ENCODE measurements around the gene GGA1.
"Not testable (repeated sequence)": the region's sequence is repeated elsewhere in the genome, so short reads cannot be mapped to it uniquely, and the experiment has no call there.

Gene GGA1

GRCh38 chr22:37601540-37602442 lies 6.8 kb upstream of the GGA1 start:
- Histone ChIP-seq H3K36me3 (ENCODE audit: insufficient read depth, low read length) (no peaks in the 10 kb centered on the region), H3K4me3 (ENCODE audit: low read depth in 1 of 2, low read length in 2 of 2) (no peak overlapping the region), H3K9me3 (ENCODE audit: low read length) (no peaks in the 10 kb centered on the region), H3K27me3 (ENCODE audit: control insufficient read depth in 1 of 2, insufficient read depth in 2 of 2, low read length in 2 of 2) (peaks cover 0 to 4% of the 10 kb centered on the region in 2 donors), H3K9ac (ENCODE audit: low read length) (no peak overlapping the region), H3K27ac (ENCODE audit: low read depth, low read length) (no peak overlapping the region), H3K4me1 (ENCODE audit: insufficient read depth, low read length) (peaks cover under 1% of the 10 kb centered on the region)

- not testable (repeated sequence) for H3K9me3 ChIP-seq (ENCODE audit: low read length); H3K27me3 ChIP-seq (ENCODE audit: control insufficient read depth in 1 of 2, insufficient read depth in 2 of 2, low read length in 2 of 2); H3K9ac ChIP-seq (ENCODE audit: low read length); H3K27ac ChIP-seq (ENCODE audit: low read depth, low read length); H3K4me3 ChIP-seq (ENCODE audit: low read depth in 1 of 2, low read length in 2 of 2); H3K4me1 ChIP-seq (ENCODE audit: insufficient read depth, low read length); H3K36me3 ChIP-seq (ENCODE audit: insufficient read depth, low read length)
Measured at GRCh38 chr22:37602546-37603277, 5.9 kb upstream of the GGA1 start.

DNA sequence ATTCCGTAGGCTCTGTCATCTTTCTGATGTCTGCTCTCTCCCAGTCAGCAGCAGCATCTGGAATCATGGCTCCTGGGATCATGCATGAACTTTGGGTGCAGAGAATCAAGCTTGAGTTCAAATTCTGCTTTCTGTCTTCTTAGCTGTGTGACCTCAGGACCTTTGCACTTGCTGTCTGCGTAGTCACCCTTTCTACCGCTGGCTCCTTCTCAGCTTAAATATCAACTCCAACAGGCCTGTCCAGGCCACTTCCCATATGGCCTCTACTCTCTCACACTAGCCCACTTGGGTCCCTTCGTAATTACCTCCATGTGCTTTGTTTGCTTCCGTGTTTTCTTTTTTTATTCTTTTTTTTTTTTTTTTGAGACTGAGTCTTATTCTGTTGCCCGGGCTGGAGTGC lies 4.6 kb upstream of the GGA1 start:
- no peaks in the 10 kb centered on the region for H3K9me3 ChIP-seq (ENCODE audit: low read length)
- H3K4me1 ChIP-seq (ENCODE audit: insufficient read depth, low read length) = peaks cover 12% of the 10 kb centered on the region
- no peak overlapping the region for H3K9ac ChIP-seq (ENCODE audit: low read length)
- no peak overlapping the region for H3K4me3 ChIP-seq (ENCODE audit: low read depth in 1 of 2, low read length in 2 of 2)
- no peaks in the 10 kb centered on the region for H3K36me3 ChIP-seq (ENCODE audit: insufficient read depth, low read length)
- H3K27ac ChIP-seq (ENCODE audit: low read depth, low read length) = no peak overlapping the region
- H3K27me3 ChIP-seq (ENCODE audit: control insufficient read depth in 1 of 2, insufficient read depth in 2 of 2, low read length in 2 of 2) = peaks cover 0 to 4% of the 10 kb centered on the region in 2 donors

- Histone ChIP-seq H3K36me3 (ENCODE audit: insufficient read depth, low read length) (no peaks in the 10 kb centered on the region), H3K9me3 (ENCODE audit: low read length) (no peaks in the 10 kb centered on the region), H3K27me3 (ENCODE audit: control insufficient read depth in 1 of 2, insufficient read depth in 2 of 2, low read length in 2 of 2) (peaks cover 0 to 4% of the 10 kb centered on the region in 2 donors), H3K4me1 (ENCODE audit: insufficient read depth, low read length) (peaks cover 16% of the 10 kb centered on the region), H3K9ac (ENCODE audit: low read length) (no peak overlapping the region), H3K4me3 (ENCODE audit: low read depth in 1 of 2, low read length in 2 of 2) (no peak overlapping the region), H3K27ac (ENCODE audit: low read depth, low read length) (no peak overlapping the region)
Measured at GRCh38 chr22:37604875-37605274, 3.8 kb upstream of the GGA1 start.

DNA sequence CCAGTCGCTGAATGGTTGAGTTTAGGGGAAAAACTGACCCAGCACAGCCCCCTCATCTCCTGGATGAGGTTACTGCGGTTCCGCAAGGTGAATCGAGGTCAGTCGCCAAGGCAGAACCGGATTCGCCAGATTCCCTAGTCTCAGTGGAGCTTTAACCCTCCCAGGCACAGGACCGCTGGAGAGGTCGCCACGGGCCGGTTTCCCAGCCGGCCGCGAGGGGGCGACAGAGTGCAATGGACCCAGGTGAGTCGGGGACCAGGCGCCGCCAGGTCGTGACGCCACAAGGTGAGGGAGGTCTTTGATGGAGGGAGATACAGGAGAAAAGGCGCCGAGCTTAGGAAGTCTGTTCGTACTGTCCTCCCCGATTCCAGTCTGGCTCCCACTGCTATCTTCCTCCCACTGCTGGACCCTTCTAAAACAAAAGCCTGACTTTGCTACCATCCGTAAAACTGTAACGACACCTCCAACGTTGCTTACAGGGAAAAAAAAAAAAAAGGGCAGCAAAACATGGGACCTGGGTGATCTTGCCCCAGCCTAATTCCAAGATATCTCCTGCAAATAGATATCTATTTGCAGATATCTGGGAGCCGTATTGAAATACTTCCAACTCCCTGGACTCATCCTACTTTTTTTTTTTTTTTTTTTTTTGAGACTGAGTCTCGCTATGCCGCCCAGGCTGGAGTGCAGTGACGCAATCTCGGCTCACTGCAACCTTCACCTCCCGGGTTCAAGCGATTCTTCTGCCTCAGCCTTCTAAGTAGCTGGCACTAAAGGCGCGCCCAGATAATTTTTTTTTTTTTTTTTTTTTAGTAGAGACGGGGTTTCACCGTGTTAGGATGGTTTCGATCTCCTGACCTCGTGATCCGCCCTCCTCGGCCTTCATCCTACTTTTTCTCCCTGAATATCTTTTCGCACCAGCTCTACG lies 1.4 kb upstream of the GGA1 start:
- H3K27me3 ChIP-seq (ENCODE audit: control insufficient read depth in 1 of 2, insufficient read depth in 2 of 2, low read length in 2 of 2) = peaks cover 0 to 4% of the 10 kb centered on the region in 2 donors
- no peak overlapping the region for H3K27ac ChIP-seq (ENCODE audit: low read depth, low read length)
- no peaks in the 10 kb centered on the region for H3K9me3 ChIP-seq (ENCODE audit: low read length)

DNA sequence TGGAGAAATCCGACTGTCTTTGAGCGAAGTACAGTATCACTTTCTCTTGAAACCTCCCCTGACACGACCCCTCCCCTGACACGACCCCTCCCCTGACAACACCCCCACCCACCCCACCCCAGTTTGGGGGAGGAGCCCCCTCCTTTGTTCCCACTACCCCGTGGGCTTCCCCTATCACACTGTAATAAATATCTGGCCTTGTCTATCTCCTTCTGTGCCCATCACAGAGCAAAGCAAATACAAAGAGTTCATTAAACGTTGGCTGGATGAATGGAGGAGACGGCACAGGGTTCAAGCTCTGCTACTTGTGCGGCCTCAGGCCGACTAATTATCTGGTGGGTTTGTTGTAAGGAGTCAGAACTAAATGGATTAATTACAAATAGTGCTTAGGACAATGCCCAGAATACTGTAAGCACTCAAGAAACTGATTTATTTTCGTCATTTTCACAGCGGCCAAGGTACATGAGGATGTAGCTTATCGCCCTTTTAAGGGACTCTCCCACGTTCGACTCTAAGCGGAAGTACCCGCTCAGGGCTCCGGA lies 628 bp upstream of the GGA1 start:
- peak overlapping the region; percentile 78 for H3K9ac ChIP-seq (ENCODE audit: low read length)
- H3K9me3 ChIP-seq (ENCODE audit: low read length) = no peaks in the 10 kb centered on the region
- H3K27me3 ChIP-seq (ENCODE audit: control insufficient read depth in 1 of 2, insufficient read depth in 2 of 2, low read length in 2 of 2) = peaks cover 0 to 3% of the 10 kb centered on the region in 2 donors
- H3K27ac ChIP-seq (ENCODE audit: low read depth, low read length) = peak overlapping the region; percentile 89
- H3K36me3 ChIP-seq (ENCODE audit: insufficient read depth, low read length) = no peaks in the 10 kb centered on the region
- peak overlapping the region; percentile 62 to 81 for H3K4me3 ChIP-seq (ENCODE audit: low read depth in 1 of 2, low read length in 2 of 2)
- H3K4me1 ChIP-seq (ENCODE audit: insufficient read depth, low read length) = peaks cover 36% of the 10 kb centered on the region

More for the DNA sequence above, 1.4 kb upstream of the GGA1 start:
- H3K4me1 ChIP-seq (ENCODE audit: insufficient read depth, low read length) = peaks cover 33% of the 10 kb centered on the region
- H3K4me3 ChIP-seq (ENCODE audit: low read depth in 1 of 2, low read length in 2 of 2) = peak overlapping the region in 1 of 2 donors; percentile 53
- no peaks in the 10 kb centered on the region for H3K36me3 ChIP-seq (ENCODE audit: insufficient read depth, low read length)
- no peak overlapping the region for H3K9ac ChIP-seq (ENCODE audit: low read length)

GRCh38 chr22:37609240-37610152 lies 862 bp downstream of the GGA1 start:
- Histone ChIP-seq H3K27ac (ENCODE audit: low read depth, low read length) (peak overlapping the region; percentile 89), H3K27me3 (ENCODE audit: control insufficient read depth in 1 of 2, insufficient read depth in 2 of 2, low read length in 2 of 2) (no peaks in the 10 kb centered on the region), H3K9ac (ENCODE audit: low read length) (peak overlapping the region; percentile 57), H3K4me1 (ENCODE audit: insufficient read depth, low read length) (peaks cover 50% of the 10 kb centered on the region), H3K36me3 (ENCODE audit: insufficient read depth, low read length) (peaks cover 5% of the 10 kb centered on the region), H3K4me3 (ENCODE audit: low read depth in 1 of 2, low read length in 2 of 2) (peak overlapping the region; percentile 62 to 81), H3K9me3 (ENCODE audit: low read length) (no peaks in the 10 kb centered on the region)

GRCh38 chr22:37610153-37610475 lies 1.5 kb downstream of the GGA1 start:
- peak overlapping the region in 1 of 2 donors; percentile 81 for H3K4me3 ChIP-seq (ENCODE audit: low read depth in 1 of 2, low read length in 2 of 2)
- peak overlapping the region; percentile 57 for H3K9ac ChIP-seq (ENCODE audit: low read length)
- H3K27ac ChIP-seq (ENCODE audit: low read depth, low read length) = peak overlapping the region; percentile 89
- not testable (repeated sequence) for H3K36me3 ChIP-seq (ENCODE audit: insufficient read depth, low read length); H3K9me3 ChIP-seq (ENCODE audit: low read length); H3K27me3 ChIP-seq (ENCODE audit: control insufficient read depth in 1 of 2, insufficient read depth in 2 of 2, low read length in 2 of 2)
- peaks cover 50% of the 10 kb centered on the region for H3K4me1 ChIP-seq (ENCODE audit: insufficient read depth, low read length)

DNA sequence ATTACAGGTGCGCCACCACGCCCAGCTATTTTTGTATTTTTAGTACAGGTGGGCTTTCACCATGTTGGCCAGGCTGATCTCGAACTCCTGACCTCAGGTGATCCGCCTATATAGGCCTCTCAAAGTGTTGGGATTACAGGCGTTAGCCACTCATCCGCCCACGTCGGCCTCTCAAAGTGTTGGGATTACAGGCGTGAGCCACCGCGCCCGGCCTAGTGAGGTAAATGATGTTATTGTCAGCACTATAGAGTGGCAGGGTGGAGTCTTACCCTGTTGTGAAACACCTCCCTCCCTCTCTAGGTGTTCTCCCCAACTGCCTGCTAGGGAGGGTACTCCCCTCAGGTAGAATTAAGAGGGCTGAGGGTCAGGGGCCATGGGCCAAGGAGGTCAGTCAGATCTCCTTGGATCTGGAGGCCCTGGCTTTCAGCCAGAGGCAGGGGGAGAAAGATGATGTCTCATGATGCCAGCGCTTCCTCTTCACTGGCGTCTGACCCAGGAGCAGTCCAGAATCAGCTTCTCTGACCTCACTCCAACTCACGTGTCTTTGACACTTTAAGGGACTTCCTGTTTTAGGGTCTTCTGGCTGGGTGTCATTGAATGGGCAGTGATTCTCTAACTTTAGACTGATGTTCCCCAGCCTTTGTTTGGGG lies 2.0 kb downstream of the GGA1 start:
- Histone ChIP-seq H3K36me3 (ENCODE audit: insufficient read depth, low read length) (peaks cover 6% of the 10 kb centered on the region), H3K4me1 (ENCODE audit: insufficient read depth, low read length) (peaks cover 50% of the 10 kb centered on the region), H3K4me3 (ENCODE audit: low read depth in 1 of 2, low read length in 2 of 2) (peak overlapping the region in 1 of 2 donors; percentile 81), H3K9ac (ENCODE audit: low read length) (no peak overlapping the region), H3K27me3 (ENCODE audit: control insufficient read depth in 1 of 2, insufficient read depth in 2 of 2, low read length in 2 of 2) (no peaks in the 10 kb centered on the region), H3K27ac (ENCODE audit: low read depth, low read length) (no peak overlapping the region), H3K9me3 (ENCODE audit: low read length) (no peaks in the 10 kb centered on the region)

- H3K36me3 ChIP-seq (ENCODE audit: insufficient read depth, low read length) = peaks cover 9% of the 10 kb centered on the region
- H3K9me3 ChIP-seq (ENCODE audit: low read length) = no peaks in the 10 kb centered on the region
- peaks cover 50% of the 10 kb centered on the region for H3K4me1 ChIP-seq (ENCODE audit: insufficient read depth, low read length)
- H3K27me3 ChIP-seq (ENCODE audit: control insufficient read depth in 1 of 2, insufficient read depth in 2 of 2, low read length in 2 of 2) = no peaks in the 10 kb centered on the region
- H3K9ac ChIP-seq (ENCODE audit: low read length) = no peak overlapping the region
- H3K4me3 ChIP-seq (ENCODE audit: low read depth in 1 of 2, low read length in 2 of 2) = no peak overlapping the region
- H3K27ac ChIP-seq (ENCODE audit: low read depth, low read length) = no peak overlapping the region
Measured at GRCh38 chr22:37611207-37611606, 2.6 kb downstream of the GGA1 start.
